Ramos (cell line): ENCODE measurements around the gene TBXAS1.

Experiments
- in situ Hi-C: fragments of 300-500 bp; cut with MboI; formaldehyde crosslinking; loops from one replicate; pipeline ENCODE4 v1.14.3; 2022; ENCODE audit warnings: low sequenced_read_pairs; ENCODE audit not compliant: unreplicated experiment

Gene TBXAS1

DNA sequence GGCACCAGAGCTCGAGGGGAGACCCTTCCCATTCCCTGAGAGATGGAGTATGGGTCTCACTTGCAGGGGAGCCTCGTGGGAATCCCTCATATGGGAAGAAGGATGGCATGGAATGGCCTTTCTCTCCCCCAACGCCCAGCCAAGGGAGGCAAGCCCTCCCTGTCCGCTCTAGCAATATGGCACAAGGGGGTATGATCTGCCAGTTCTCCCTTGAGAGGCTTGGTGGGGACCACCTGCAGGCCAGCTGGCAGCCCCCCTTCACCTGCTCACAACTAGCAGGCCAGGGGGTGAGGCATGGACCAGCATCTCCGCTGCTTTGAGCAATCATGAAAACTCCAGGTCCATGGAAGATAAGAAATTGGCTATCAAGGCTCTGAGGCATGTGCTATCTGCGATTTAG is 162.8 kb downstream of the TBXAS1 start:
- in situ Hi-C loops = no loop called here

DNA sequence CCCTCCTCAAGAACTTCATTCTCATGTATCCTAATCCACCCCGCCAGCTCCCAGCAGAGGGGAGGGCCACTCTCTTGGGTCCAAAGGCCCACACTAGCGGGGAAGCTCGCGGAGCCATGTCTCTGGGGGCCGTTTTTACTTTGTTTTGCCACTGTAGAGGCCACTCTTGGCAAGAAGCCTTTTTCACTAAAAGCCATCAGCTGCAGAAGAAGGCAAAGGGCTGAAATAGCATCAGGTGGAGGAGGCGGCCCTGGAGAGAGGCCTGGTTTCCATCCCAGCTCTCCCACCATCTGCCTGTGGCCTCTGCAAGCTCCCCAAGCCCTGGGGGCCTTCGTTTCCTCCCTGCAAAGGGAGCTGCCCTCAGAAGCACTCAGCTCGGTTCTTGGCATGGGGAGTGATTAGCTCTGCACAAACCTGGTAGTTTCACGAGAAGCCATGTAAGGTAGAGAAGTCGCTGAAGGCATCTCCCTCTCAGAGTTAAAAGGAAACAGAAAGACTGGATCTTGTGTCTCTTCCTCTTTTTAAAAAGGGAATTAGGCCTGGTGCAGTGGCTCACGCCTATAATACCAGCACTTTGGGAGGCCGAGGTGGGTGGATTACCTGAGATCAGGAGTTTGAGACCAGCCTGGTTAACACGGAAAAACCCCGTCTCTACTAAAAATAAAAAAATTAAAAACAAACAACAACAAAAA is 163.4 kb downstream of the TBXAS1 start:
- in situ Hi-C loops = no loop called here

DNA sequence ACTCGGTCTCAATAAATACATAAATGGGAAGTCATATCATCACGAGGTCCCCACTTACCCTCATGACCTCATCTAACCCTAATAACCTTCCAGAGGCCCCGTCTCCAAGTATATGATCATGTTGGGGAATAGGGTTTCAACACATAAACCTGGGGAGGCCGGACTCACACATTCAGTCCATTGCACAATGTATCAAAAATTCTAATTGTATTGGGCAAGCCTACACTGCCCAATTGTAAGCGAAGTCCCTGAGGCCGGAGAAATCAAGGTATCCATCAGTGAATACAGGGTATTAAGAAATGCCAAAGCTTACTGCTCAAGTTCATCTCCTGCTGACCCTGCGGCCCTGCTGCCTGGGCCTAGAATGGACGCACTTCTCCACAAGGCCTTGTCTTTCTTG is 164.1 kb downstream of the TBXAS1 start:
- in situ Hi-C loops = no loop called here

DNA sequence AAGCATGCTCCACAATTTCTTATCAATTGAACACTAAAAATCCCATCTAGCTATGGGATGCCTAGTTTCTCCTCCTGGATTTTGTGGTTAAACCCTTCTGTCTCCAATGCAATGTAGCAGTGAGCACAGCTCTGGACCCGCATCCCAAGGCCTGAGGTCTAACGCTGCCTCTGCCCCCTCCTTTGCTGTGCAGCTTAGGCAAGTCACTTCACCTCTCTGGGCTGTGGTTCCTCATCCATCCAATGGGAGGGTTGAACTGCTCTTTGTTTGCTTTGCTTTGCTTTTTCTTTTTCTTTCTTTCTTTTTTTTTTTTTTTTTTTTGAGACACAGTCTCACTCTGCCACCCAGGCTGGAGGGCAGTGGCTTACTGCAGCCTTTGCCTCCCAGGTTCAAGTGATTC is 164.5 kb downstream of the TBXAS1 start:
- in situ Hi-C loops = no loop called here

DNA sequence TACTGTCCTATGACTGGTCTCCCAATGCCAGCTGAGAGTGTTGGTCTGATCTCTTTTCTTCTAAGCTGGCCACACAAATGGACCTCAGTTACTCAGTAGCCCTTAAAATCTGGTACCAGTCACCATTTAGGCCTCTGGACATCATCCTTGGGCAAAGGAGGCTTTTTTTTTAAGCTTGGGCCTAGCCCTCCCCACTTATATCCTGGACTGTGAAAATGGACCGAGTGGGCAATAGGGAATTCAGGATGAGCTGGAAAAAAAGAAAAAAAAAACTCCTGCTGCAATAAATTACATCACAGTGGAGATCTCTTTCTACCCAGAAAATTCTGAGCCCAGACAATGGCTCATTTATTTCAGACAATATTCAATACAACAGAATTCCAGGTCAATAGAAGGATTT is 165.3 kb downstream of the TBXAS1 start:
- in situ Hi-C loops = no loop called here

DNA sequence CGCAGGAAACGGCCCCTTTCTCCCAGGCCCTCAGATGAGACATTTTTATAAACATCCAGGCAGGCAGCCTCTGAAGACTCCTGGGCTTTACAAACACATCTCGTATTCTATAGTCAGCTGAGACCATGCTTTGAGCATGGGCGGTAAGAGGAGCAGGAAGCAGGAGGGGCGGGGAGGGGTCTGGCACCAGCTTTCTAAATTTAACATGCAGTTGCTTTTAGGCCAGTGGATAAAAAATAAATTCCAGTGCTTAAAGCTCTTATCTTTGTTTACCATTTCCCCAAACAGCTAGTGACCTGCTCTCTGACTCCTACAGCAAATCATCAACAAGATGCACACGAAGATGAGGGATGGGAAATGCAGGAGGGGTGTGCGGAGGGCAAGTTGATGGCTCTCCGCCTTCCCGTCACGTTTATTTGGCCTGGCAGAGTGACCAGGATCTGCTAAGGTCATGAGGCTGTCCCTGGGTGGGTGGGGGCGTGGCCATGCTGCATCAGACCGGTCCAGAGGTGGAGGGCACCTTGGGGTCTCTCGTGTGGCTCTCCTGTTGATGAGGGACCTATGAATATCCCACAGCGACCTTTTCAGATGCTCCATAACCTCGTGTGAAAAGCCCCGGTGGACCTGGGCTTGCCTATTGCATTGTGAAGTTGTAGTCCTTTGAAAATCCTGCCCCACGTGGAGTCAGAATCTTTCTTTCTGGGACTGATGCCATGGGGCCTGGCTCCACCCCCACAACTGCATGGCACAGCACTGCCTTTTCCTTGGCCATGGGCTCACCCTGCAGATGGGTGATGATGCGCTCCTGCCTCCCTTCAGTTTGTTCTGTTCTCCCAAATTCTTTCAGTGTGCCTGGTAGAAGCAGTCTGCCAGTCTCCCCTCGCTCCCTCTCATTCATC is 166.2 kb downstream of the TBXAS1 start:
- in situ Hi-C loops = no loop called here

DNA sequence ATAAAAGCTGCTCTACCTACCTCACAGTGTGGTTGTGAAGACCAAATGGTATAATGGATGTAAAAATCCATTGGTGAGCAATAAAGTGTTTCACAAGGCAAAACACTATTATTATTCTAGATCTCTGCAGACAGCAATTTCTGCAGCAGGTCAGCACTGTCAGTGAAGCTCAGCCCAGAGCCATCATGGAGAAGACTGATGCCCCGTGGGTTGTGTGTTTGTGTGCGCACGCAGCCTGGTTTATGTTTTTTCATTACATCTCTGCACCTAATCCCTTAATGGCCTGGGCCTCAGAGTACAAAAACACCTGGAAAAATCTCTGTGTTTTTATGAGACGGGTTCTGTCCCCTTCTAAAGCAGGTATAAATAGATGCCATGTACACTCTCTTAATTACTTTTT is 169.5 kb downstream of the TBXAS1 start:
- in situ Hi-C loops = no loop called here

GRCh38 chr7:139999516-139999915 is 170.5 kb downstream of the TBXAS1 start:
- in situ Hi-C loops = no loop called here

DNA sequence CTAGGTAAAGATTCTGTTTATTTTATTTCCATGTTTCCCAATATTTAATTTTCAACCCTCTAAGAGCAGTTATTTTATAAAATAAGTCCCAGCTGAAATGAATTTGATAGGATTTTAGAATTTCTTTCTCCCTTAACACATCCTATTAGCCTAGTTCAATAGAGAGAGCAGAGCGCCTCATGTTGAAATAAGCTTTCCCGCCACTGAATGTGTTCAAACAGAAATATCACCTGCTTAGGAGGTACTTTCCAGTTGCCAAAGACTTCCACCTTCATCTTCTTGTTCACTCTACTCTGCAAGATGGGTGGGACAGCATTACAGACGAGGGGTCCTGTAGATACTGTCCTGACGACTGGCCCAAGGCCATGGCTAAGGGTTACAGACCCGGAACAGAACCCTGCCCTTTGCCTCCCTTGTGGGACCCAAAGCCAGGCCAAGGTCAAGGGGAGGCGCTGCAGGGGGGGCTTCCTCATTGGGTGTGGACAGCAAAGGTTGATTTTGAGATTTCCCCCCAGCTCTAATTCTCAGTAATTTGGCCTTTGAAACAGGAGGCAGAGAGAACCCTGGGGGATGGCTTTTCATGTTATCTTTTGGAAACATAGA is 171.7 kb downstream of the TBXAS1 start:
- in situ Hi-C loops = loop anchor here (5.0 kb wide), 1 partner anchor 358 kb away; no protein-coding TSS in a partner anchor

DNA sequence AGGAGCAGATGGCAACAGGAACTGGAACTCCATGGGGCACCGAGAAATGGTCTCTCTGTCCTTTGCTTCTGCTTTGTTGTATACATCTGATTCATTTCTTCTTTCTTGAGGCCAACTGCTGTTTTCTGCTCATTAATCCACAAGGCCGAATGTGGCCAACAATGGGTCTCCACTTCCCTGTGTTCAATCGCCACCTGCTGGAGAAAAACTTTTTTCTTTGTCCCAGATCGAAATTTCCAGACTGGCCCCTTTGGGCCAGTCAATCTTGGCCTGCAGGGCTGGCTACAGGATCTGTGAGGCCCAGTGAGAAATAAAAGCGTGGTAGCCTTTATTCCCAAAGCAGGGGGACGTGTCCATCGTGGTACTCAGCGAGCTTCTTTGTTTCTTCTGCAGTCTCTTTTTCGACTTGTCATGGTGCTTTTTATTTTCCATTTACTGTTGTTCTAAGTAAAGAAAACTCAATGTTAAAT is 174.9 kb downstream of the TBXAS1 start:
- in situ Hi-C loops = loop anchor here (5.0 kb wide), 1 partner anchor 362 kb away; no protein-coding TSS in a partner anchor

DNA sequence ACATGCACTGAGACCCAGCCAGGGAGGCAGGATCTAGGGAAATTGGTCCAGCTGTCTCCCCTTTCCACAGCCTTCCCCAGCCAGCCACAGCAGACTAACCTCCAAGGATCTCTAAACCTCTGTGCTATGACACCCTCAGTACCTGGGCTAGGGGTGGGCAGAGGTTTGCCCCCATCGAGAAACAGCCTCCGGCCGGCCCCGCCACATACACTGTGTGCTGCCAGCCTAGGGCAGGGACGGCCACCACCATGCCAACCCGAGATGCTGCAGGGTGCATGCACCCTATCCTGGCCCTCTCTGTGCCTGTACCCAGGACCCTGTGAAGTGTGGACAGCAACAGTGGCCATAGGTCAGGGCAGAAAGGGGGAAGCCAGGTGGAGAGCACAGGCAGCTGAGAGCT is 175.6 kb downstream of the TBXAS1 start:
- in situ Hi-C loops = loop anchor here (5.0 kb wide), 1 partner anchor 362 kb away; no protein-coding TSS in a partner anchor

GRCh38 chr7:140005341-140005740 is 176.3 kb downstream of the TBXAS1 start:
- in situ Hi-C loops = no loop called here

DNA sequence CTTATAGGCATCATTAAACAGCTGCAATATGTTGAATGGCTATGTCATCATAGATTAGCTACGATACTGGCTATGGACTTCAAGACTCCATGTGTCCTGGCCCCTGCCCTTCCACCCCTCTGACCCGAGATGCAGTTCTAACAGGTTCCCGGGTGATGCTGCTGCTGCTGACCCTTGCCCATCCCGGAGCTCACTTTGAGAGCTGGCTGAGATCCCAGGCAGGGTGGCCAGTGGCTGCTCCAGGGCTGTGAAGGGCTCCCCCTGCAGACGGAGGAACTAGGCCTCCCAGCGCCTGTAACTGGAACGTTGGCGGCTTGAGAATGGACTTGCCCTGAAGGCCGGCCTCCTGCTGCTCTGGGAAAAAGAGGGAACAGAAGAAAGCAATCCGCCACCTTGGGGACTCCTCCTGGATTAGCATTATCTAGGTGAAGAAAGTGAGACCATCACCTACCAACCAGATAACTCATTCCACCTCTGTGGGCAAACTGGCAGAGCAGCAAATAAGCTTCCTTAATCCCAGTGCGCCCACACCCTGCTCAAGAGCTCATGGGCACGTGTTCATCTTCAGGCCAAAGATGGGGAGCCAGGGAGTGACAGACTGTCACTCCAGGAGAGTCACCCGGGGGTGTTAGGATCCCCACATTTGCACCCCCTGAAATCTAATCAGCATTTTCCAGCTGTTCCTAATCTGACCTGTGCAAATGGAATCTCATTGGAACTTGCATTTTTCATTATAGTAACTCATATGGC is 176.9 kb downstream of the TBXAS1 start:
- in situ Hi-C loops = no loop called here

- in situ Hi-C loops = no loop called here
These were observed 177.5 kb downstream of the TBXAS1 start for GRCh38 chr7:140006600-140006999.

GRCh38 chr7:140007051-140007690 is 178.1 kb downstream of the TBXAS1 start:
- in situ Hi-C loops = no loop called here

DNA sequence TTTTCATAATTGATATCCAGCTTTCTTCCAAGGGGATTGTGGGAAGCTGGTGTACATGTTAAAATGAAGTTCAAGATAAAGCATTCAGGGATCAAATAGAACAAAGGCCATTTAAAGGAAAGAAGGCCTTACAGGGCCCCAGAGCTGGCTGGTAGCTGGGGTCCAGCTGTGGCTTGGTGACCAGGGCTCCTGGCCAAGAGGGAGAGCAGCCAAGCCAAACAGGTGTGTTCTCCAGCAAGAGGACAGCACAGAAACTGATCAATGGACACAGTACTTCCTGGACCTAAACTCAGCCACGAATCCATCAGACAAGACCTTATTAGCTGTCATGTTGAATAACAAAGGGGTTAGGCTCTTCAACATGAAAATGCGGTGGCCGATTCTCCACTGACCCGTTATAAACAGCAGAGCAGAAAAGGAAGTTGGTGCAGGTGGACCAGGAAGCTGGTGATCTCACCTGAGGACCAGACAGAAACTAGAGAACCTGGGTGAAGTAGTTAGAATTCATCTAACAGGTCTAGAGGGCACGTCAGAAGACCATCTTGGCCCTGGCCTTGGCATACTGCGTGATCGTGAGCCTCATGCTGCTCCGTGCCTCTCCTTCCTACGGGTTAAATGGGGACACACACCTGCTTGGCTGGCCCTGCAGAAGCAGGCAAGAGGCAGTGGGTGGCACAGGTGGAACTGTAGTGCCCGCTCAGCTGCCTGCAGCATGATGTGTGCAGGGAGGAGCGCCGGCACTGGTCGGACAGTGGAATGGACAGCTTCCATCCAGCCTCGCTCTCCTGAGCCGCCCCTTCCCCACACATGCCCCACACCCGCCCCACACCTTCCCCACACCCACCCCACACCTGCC is 179.9 kb downstream of the TBXAS1 start:
- in situ Hi-C loops = no loop called here

- in situ Hi-C loops = no loop called here
These were observed 180.7 kb downstream of the TBXAS1 start for GRCh38 chr7:140009735-140010134.

- in situ Hi-C loops = no loop called here
These were observed 181.3 kb downstream of the TBXAS1 start for GRCh38 chr7:140010194-140010895.
